Gastroesophageal sphincter (tissue), 3 donors: ENCODE results near the gene SIT1.

Experiments
- EP300 ChIP-seq: sonication (generic); formaldehyde crosslinking; IDR thresholded peaks from one replicate; pipeline ENCODE4 v1.6.1; 2017; ENCODE audit warnings: antibody characterized with exemption, mild to moderate bottlenecking
- POLR2A ChIP-seq, 2 donors: fragments of 450-650 bp; IDR thresholded peaks; one replicate each; pipeline ENCODE4 v1.6.1; 2017; ENCODE audit warnings: antibody characterized with exemption in 2 of 2, mild to moderate bottlenecking in 2 of 2, moderate library complexity in 1 of 2
- POLR2AphosphoS5 ChIP-seq: sonication (generic); formaldehyde crosslinking; IDR thresholded peaks from one replicate; pipeline ENCODE4 v1.6.1; 2017; ENCODE audit warnings: antibody characterized with exemption
- TF ChIP-seq, protein P1 (sequence below), 4 experiments: fragments of 200-600 bp in 2 of 4; fragments of 450-650 bp in 2 of 4; sonication (generic) in 1 of 4; IDR thresholded peaks; one replicate each; pipeline ENCODE4 v1.5.1; 2017 to 2019; ENCODE audit warnings: antibody characterized with exemption in 4 of 4, mild to moderate bottlenecking in 2 of 4, moderate library complexity in 2 of 4

DNA sequence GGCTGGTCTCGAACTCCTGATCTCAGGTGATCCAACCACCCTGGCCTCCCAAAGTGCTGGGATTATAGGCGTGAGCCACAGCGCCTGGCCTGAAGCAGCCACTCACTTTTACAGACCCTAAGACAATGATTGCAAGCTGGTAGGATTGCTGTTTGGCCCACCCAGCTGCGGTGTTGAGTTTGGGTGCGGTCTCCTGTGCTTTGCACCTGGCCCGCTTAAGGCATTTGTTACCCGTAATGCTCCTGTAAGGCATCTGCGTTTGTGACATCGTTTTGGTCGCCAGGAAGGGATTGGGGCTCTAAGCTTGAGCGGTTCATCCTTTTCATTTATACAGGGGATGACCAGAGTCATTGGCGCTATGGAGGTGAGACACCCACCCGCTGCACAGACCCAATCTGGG is 24.5 kb upstream of the SIT1 start:
- TF ChIP-seq, protein P1, sequence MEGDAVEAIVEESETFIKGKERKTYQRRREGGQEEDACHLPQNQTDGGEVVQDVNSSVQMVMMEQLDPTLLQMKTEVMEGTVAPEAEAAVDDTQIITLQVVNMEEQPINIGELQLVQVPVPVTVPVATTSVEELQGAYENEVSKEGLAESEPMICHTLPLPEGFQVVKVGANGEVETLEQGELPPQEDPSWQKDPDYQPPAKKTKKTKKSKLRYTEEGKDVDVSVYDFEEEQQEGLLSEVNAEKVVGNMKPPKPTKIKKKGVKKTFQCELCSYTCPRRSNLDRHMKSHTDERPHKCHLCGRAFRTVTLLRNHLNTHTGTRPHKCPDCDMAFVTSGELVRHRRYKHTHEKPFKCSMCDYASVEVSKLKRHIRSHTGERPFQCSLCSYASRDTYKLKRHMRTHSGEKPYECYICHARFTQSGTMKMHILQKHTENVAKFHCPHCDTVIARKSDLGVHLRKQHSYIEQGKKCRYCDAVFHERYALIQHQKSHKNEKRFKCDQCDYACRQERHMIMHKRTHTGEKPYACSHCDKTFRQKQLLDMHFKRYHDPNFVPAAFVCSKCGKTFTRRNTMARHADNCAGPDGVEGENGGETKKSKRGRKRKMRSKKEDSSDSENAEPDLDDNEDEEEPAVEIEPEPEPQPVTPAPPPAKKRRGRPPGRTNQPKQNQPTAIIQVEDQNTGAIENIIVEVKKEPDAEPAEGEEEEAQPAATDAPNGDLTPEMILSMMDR (IDR thresholded peaks at IDR 0.05): no peak
- TF ChIP-seq EP300: no peak
- no peak for TF ChIP-seq POLR2A (IDR thresholded peaks at IDR 0.05)
- TF ChIP-seq POLR2AphosphoS5: no peak
